ENCODE data around the gene VPS8.

The VPS8 gene

DNA sequence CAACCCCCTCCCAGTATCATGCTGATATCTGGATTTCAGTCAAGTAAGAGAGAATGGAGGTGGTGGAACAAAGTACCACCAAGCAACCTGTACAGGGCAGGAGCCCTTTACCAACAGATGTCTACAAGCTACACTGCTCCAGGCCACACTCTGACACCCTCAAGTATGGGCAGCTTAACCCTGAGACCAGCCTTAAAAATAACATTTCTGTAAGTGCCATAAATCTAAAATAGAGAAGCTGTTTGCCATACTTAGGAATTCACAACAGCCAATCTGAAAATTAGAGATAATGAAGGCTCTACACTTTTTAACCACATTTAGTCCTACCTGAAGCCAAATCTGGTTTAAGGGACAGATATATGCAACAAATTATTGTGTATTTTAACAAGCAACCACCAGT lies 281.1 kb downstream of the VPS8 start:
- no peak for DNase-seq (ENCODE audit: low read depth)

DNA sequence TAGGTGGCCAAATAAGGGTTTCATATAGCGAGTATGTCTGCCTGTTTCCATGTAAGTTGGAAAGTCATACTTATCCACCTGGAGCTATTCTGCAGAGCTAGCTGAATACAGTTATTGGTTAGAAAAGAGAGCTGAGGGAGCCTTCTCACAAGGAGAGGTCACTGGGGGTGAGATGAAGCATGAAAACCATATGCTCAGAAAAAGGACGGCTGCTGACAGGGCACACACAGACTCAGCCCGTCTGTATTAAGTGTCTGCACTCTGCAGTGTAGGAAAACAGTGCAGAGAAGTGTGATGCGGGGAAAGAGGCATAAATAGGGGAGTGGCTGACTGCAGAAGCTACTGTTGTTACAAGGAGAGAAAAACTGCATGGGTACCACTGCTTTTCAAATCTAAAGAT lies 282.7 kb downstream of the VPS8 start:
- DNase-seq (ENCODE audit: low read depth): no peak
